ENCODE results near the gene TTC7B. TPM values are rescaled to one million over a fixed set of nuclear protein-coding genes. Genes with fewer than 3 reads are reported as not detected.

TTC7B gene
- total RNA-seq, 4 donors from 2014 or later = 35.0 to 78.7 (median 36.8) TPM

- DNase-seq = no peak
- intact Hi-C loops (cut with DNase I; ENCODE audit: low total_unique reads) (no loop called here), in situ Hi-C loops (cut with MboI; ENCODE audit: low sequenced_read_pairs in 4 of 4) (loop anchor here (25.0 kb wide), 2 partner anchors 786 to 811 kb away; partner anchors contain the start of genes EFCAB11 (in 3 of the 4) and TDP1 (in 3 of the 4))
- Histone ChIP-seq H3K27ac (no peak overlapping the region), H3K4me3 (no peak overlapping the region), H3K27me3 (no peaks in the 10 kb centered on the region), H3K4me1 (no peaks in the 10 kb centered on the region), H3K9me3 (peaks cover 0 to 3% (median 0%) of the 10 kb centered on the region in 3 donors), H3K36me3 (peaks cover 0 to 20% of the 10 kb centered on the region in 2 donors)
- no peak for ATAC-seq
- no peak for TF ChIP-seq POLR2A (IDR thresholded peaks at IDR 0.05)
- no peak for TF ChIP-seq CTCF (IDR thresholded peaks at IDR 0.05 in 4 of 5, conservative IDR thresholded peaks at IDR 0.05 in 1 of 5)
These were observed 43.1 kb downstream of the TTC7B start for GRCh38 chr14:90773196-90773486.

GRCh38 chr14:90767899-90768298, 48.3 kb downstream of the TTC7B start:
- intact Hi-C loops (cut with DNase I; ENCODE audit: low total_unique reads) (no loop called here), in situ Hi-C loops (cut with MboI; ENCODE audit: low sequenced_read_pairs in 4 of 4) (loop anchor here (10.0 to 25.0 kb wide), 3 partner anchors 463 to 806 kb away; partner anchors contain the start of genes EFCAB11 (in 3 of the 4) and TDP1 (in 3 of the 4))
- H3K36me3 ChIP-seq = peaks cover 0 to 31% of the 10 kb centered on the region in 2 donors
- no peaks in the 10 kb centered on the region for H3K4me1 ChIP-seq
- DNase-seq = no peak
- H3K27me3 ChIP-seq = no peaks in the 10 kb centered on the region
- no peak overlapping the region for H3K27ac ChIP-seq
- ATAC-seq = no peak
- TF ChIP-seq CTCF (IDR thresholded peaks at IDR 0.05 in 4 of 5, conservative IDR thresholded peaks at IDR 0.05 in 1 of 5) (no peak), POLR2A (IDR thresholded peaks at IDR 0.05) (no peak)
- peaks cover 0 to 5% (median 2%) of the 10 kb centered on the region in 3 donors for H3K9me3 ChIP-seq
- no peak overlapping the region for H3K4me3 ChIP-seq

- H3K27me3 ChIP-seq = no peaks in the 10 kb centered on the region
- in situ Hi-C loops (cut with MboI; ENCODE audit: low sequenced_read_pairs in 4 of 4) (loop anchor here (10.0 to 25.0 kb wide), 3 partner anchors 456 to 798 kb away; partner anchors contain the start of genes EFCAB11 (in 3 of the 4) and TDP1 (in 3 of the 4)), intact Hi-C loops (cut with DNase I; ENCODE audit: low total_unique reads) (loop anchor here (5.0 kb wide), 1 partner anchor 803 kb away; the partner anchor contains the start of gene TDP1)
- TF ChIP-seq POLR2A (IDR thresholded peaks at IDR 0.05) = no peak
- peak; percentile 25 to 71 (median 53) for TF ChIP-seq CTCF (IDR thresholded peaks at IDR 0.05 in 4 of 5, conservative IDR thresholded peaks at IDR 0.05 in 1 of 5)
- DNase-seq = no peak
- peaks cover 0 to 2% (median 0%) of the 10 kb centered on the region in 3 donors for H3K9me3 ChIP-seq
- no peak for ATAC-seq
- peaks cover 15 to 26% of the 10 kb centered on the region in 2 donors for H3K4me1 ChIP-seq
- H3K36me3 ChIP-seq = no peaks in the 10 kb centered on the region
- peak overlapping the region in 3 of 4 donors; percentile 19 to 97 (median 93) for H3K27ac ChIP-seq
- no peak overlapping the region for H3K4me3 ChIP-seq
These were observed 55.5 kb downstream of the TTC7B start for GRCh38 chr14:90760591-90761316.

- Histone ChIP-seq H3K4me3 (no peak overlapping the region), H3K27me3 (no peaks in the 10 kb centered on the region), H3K9me3 (peaks cover 0 to 2% (median 0%) of the 10 kb centered on the region in 3 donors), H3K36me3 (no peaks in the 10 kb centered on the region), H3K27ac (peak overlapping the region; percentile 91 to 97 (median 94)), H3K4me1 (peaks cover 15 to 29% of the 10 kb centered on the region in 2 donors)
- no peak for DNase-seq
- no peak for ATAC-seq
- intact Hi-C loops (cut with DNase I; ENCODE audit: low total_unique reads) (loop anchor here (5.0 kb wide), 1 partner anchor 803 kb away; the partner anchor contains the start of gene TDP1), in situ Hi-C loops (cut with MboI; ENCODE audit: low sequenced_read_pairs in 4 of 4) (loop anchor here (10.0 to 25.0 kb wide), 3 partner anchors 455 to 798 kb away; partner anchors contain the start of genes EFCAB11 (in 3 of the 4) and TDP1 (in 3 of the 4))
- TF ChIP-seq CTCF (IDR thresholded peaks at IDR 0.05 in 4 of 5, conservative IDR thresholded peaks at IDR 0.05 in 1 of 5) (no peak), POLR2A (IDR thresholded peaks at IDR 0.05) (no peak)
These were observed 56.2 kb downstream of the TTC7B start for GRCh38 chr14:90760078-90760444.

Data from gastrocnemius medialis (tissue), 4 donors.